H9 (cell line): ENCODE results near the gene MYO1F. TPM values are rescaled to one million over a fixed set of nuclear protein-coding genes. Genes with fewer than 3 reads are reported as not detected.
A peak's percentile ranks its signal among the peaks of the same experiment; 100 is the strongest.

ENCODE experiments used
- DNase-seq: peaks from one replicate; pipeline ENCODE4 v3.0.0-alpha.2; 2017
- H2AFZ ChIP-seq: one replicate; pipeline ENCODE4 v1.6.1; 2013; ENCODE audit warnings: mild to moderate bottlenecking, low read length, control low read depth, moderate library complexity
- H2AK5ac ChIP-seq: 2 replicates; pipeline ENCODE4 v1.6.1; 2013; ENCODE audit warnings: low read length, control low read depth, mixed read lengths; ENCODE audit not compliant: insufficient read length
- H2BK120ac ChIP-seq: one replicate; pipeline ENCODE4 v1.6.1; 2013; ENCODE audit warnings: low read depth, mild to moderate bottlenecking, low read length, control low read depth, inconsistent platforms; ENCODE audit not compliant: poor library complexity, severe bottlenecking
- H2BK12ac ChIP-seq: 2 replicates; pipeline ENCODE4 v1.6.1; 2013; ENCODE audit warnings: low read length, control low read depth, mixed read lengths, low read depth; ENCODE audit not compliant: insufficient read length
- H2BK15ac ChIP-seq: 2 replicates; pipeline ENCODE4 v1.6.1; 2013; ENCODE audit warnings: low read depth, low read length, control low read depth
- H2BK20ac ChIP-seq: one replicate; pipeline ENCODE4 v1.6.1; 2013; ENCODE audit warnings: low read depth, mild to moderate bottlenecking, low read length, control low read depth, inconsistent platforms; ENCODE audit not compliant: poor library complexity, severe bottlenecking
- H2BK5ac ChIP-seq: 2 replicates; pipeline ENCODE4 v1.6.1; 2013; ENCODE audit warnings: low read length, control low read depth, mixed read lengths; ENCODE audit not compliant: insufficient read length
- H3K14ac ChIP-seq: 2 replicates; pipeline ENCODE4 v1.6.1; 2013; ENCODE audit warnings: low read length, control low read depth; ENCODE audit not compliant: insufficient read depth
- H3K18ac ChIP-seq: 2 replicates; pipeline ENCODE4 v1.6.1; 2013; ENCODE audit warnings: low read depth, mild to moderate bottlenecking, mixed read lengths, low read length, control low read depth; ENCODE audit not compliant: insufficient read length
- H3K23ac ChIP-seq: 2 replicates; pipeline ENCODE4 v1.6.1; 2013; ENCODE audit warnings: low read length, control low read depth, mixed read lengths, low read depth; ENCODE audit not compliant: insufficient read length
- H3K23me2 ChIP-seq: 2 replicates; pipeline ENCODE4 v1.6.1; 2013; ENCODE audit warnings: low read depth, mild to moderate bottlenecking, mixed read lengths, low read length, control low read depth; ENCODE audit not compliant: insufficient read length, poor library complexity, severe bottlenecking
- H3K27ac ChIP-seq: 2 replicates; pipeline ENCODE4 v1.5.1; 2013; ENCODE audit warnings: low read length, control low read depth, mixed read lengths, low read depth; ENCODE audit not compliant: insufficient read length
- H3K27me3 ChIP-seq: 2 replicates; pipeline ENCODE4 v1.6.1; 2013; ENCODE audit warnings: low read length, control low read depth, inconsistent platforms; ENCODE audit not compliant: insufficient read depth
- H3K4ac ChIP-seq: 2 replicates; pipeline ENCODE4 v1.6.1; 2013; ENCODE audit warnings: low read depth, mild to moderate bottlenecking, control low read depth, inconsistent platforms, low read length, moderate library complexity
- H3K4me1 ChIP-seq: 2 replicates; pipeline ENCODE4 v1.6.1; 2013; ENCODE audit warnings: low read length, control low read depth, inconsistent platforms; ENCODE audit not compliant: insufficient read depth
- H3K4me2 ChIP-seq: 2 replicates; pipeline ENCODE4 v1.6.1; 2013; ENCODE audit warnings: low read length, control low read depth, mixed read lengths; ENCODE audit not compliant: insufficient read length, insufficient read depth
- H3K56ac ChIP-seq: 2 replicates; pipeline ENCODE4 v1.6.1; 2013; ENCODE audit warnings: low read depth, mild to moderate bottlenecking, mixed read lengths, low read length, control low read depth; ENCODE audit not compliant: insufficient read length
- H3K79me1 ChIP-seq: 2 replicates; pipeline ENCODE4 v1.6.1; 2013; ENCODE audit warnings: low read depth, mild to moderate bottlenecking, moderate library complexity, low read length, control low read depth, inconsistent platforms; ENCODE audit not compliant: insufficient read depth, poor library complexity, severe bottlenecking
- H3K79me2 ChIP-seq: 2 replicates; pipeline ENCODE4 v1.6.1; 2013; ENCODE audit warnings: low read length, control low read depth, inconsistent platforms; ENCODE audit not compliant: insufficient read depth
- H3K9ac ChIP-seq: 2 replicates; pipeline ENCODE4 v1.6.1; 2013; ENCODE audit warnings: low read length, control low read depth, mixed read lengths; ENCODE audit not compliant: insufficient read length; ENCODE audit errors: extremely low read depth
- H3K9me3 ChIP-seq: one replicate; pipeline ENCODE4 v1.6.1; 2013; ENCODE audit warnings: low read depth, low read length, inconsistent platforms; ENCODE audit not compliant: control insufficient read depth
- H3T11ph ChIP-seq: one replicate; pipeline ENCODE4 v1.6.1; 2013; ENCODE audit warnings: mild to moderate bottlenecking, low read length, control low read depth, inconsistent platforms
- H4K20me1 ChIP-seq: one replicate; pipeline ENCODE4 v1.6.1; 2013; ENCODE audit not compliant: control insufficient read depth, insufficient read length, insufficient read depth
- H4K5ac ChIP-seq: 2 replicates; pipeline ENCODE4 v1.6.1; 2013; ENCODE audit warnings: low read depth, mild to moderate bottlenecking, mixed read lengths, low read length, control low read depth; ENCODE audit not compliant: insufficient read length
- H4K8ac ChIP-seq: replicated peaks from 2 replicates; pipeline ENCODE4 v1.6.1; 2013; ENCODE audit warnings: low read length, control low read depth, mixed read lengths, low read depth; ENCODE audit not compliant: insufficient read length
- H4K91ac ChIP-seq: 2 replicates; pipeline ENCODE4 v1.6.1; 2013; ENCODE audit warnings: low read depth, mild to moderate bottlenecking, moderate library complexity, mixed read lengths, low read length, control low read depth; ENCODE audit not compliant: insufficient read length
- H3K27ac Mint-ChIP-seq, 3 experiments: 2 replicates in 2 of 3; 3 replicates in 1 of 3; pipeline ENCODE4 v1.8.0; 2020 to 2021; ENCODE audit warnings: mixed read lengths in 3 of 3, mild to moderate bottlenecking in 1 of 3, moderate library complexity in 1 of 3
- H3K27me3 Mint-ChIP-seq: 2 replicates; pipeline ENCODE4 v1.8.0; 2021; ENCODE audit warnings: low read depth, mild to moderate bottlenecking, moderate library complexity, mixed read lengths
- H3K36me3 Mint-ChIP-seq, 3 experiments: 2 replicates in 2 of 3; 3 replicates in 1 of 3; pipeline ENCODE4 v1.8.0; 2020 to 2021; ENCODE audit warnings: low read depth in 3 of 3, mixed read lengths in 3 of 3; ENCODE audit not compliant: insufficient read depth in 1 of 3
- H3K4me1 Mint-ChIP-seq, 2 experiments: 2 replicates each; pipeline ENCODE4 v1.8.0; 2020; ENCODE audit warnings: mixed read lengths in 2 of 2
- H3K4me3 Mint-ChIP-seq, 2 experiments: 2 replicates in 1 of 2; 3 replicates in 1 of 2; pipeline ENCODE4 v1.8.0; 2020 to 2021; ENCODE audit warnings: mild to moderate bottlenecking in 2 of 2, mixed read lengths in 2 of 2, moderate library complexity in 1 of 2
- H3K9me3 Mint-ChIP-seq, 2 experiments: 2 replicates in 1 of 2; 3 replicates in 1 of 2; pipeline ENCODE4 v1.8.0; 2020; ENCODE audit warnings: mild to moderate bottlenecking in 2 of 2, mixed read lengths in 2 of 2, moderate library complexity in 1 of 2
- WGBS: extraction: QIAGEN DNeasy Blood & Tissue Kit; methylation state at CpG from one replicate; pipeline ENCODE4 v1.1.7; 2013; ENCODE audit warnings: missing lambda C conversion rate, low lambda C conversion rate, mixed read lengths; ENCODE audit not compliant: insufficient read length; ENCODE audit errors: extremely low coverage; 5-methylcytosine and 5-hydroxymethylcytosine counted together
- total RNA-seq: library from RNA; stranded (reverse); gene quantifications from 2 replicates; pipeline ENCODE4 v1.2.1, GENCODE V29; 2021
- TF ChIP-seq, protein P1 (sequence below): fragments of 200-600 bp; sonication (generic); conservative IDR thresholded peaks from 3 replicates; pipeline ENCODE4 v1.8.0; 2021; ENCODE audit warnings: antibody characterized with exemption, mild to moderate bottlenecking

The MYO1F gene
- total RNA-seq, 1 experiment from 2014 or later: 1.0 TPM

DNA sequence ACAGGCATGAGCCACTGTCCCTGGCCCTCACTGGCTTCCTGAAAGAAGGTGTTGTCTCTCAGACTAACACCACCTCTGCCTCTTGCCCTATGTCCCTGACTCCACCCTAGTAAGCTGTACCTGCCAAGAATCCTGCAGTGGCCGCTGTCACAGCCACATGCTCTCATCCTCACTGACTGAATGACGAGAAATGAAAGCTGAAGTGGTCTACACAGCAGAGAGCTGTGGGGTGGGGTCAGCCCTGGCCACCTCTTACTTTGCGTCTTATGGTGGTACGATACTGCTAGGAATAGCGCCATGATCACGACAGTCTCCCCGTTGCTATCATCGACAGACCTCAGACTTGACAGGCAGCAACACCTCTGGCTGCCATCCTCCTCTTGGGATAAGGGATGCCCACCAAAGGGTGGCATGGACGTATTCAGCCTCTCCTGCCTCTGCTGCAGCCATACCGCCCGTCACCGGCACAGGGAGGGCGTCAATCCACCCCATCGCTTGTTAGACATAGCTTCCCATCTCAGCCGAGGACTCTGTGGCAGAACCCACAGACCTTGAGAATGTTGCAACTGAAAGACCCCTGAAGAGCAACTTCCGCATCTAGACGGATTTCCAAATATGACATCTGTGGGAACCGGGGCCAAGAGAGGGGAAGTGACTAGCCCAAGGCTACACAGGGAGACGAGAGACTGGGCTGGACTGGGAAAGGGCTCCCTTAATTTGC, 809 bp downstream of the MYO1F start:
- no CpG with 5 or more reads among the region's 19 CpGs for WGBS

More for the DNA sequence above, 809 bp downstream of the MYO1F start:
- H3K9me3 ChIP-seq: no peaks in the 10 kb centered on the region
- no peak for DNase-seq
- no peak overlapping the region for H2BK12ac ChIP-seq
- Mint-ChIP-seq H3K4me3 (peak overlapping the region in 1 of 2 experiments; percentile 28; a peak in 1 of 5 replicates), H3K9me3 (no peaks in the 10 kb centered on the region; a peak in 1 of 5 replicates), H3K36me3 (no peaks in the 10 kb centered on the region), H3K27ac (peak overlapping the region in 1 of 3 experiments; percentile 72; a peak in 2 of 7 replicates), H3K27me3 (peaks cover 19% of the 10 kb centered on the region), H3K4me1 (peaks cover 17 to 26% of the 10 kb centered on the region in 2 experiments)
- no peak overlapping the region for H3K18ac ChIP-seq
- H3K56ac ChIP-seq: no peak overlapping the region
- H4K5ac ChIP-seq: no peak overlapping the region
- H3K4me2 ChIP-seq: no peak overlapping the region
- no peak overlapping the region for H3K14ac ChIP-seq
- no peak overlapping the region for H3K9ac ChIP-seq
- no peak overlapping the region for H2BK20ac ChIP-seq
- no peaks in the 10 kb centered on the region; the same call in 1 of the 2 replicates for H3K4me1 ChIP-seq
- no peak overlapping the region for H3K27ac ChIP-seq
- H3K27me3 ChIP-seq: no peaks in the 10 kb centered on the region
- H3K79me1 ChIP-seq: no peaks in the 10 kb centered on the region
- no peaks in the 10 kb centered on the region for H3K79me2 ChIP-seq
- no peak overlapping the region for H2BK15ac ChIP-seq
- no peak overlapping the region for H2BK5ac ChIP-seq
- no peak overlapping the region for H2AK5ac ChIP-seq
- H3K4ac ChIP-seq: no peak overlapping the region
- H3K23me2 ChIP-seq: no peaks in the 10 kb centered on the region
- no peaks in the 10 kb centered on the region for H4K20me1 ChIP-seq
- no peak overlapping the region for H4K91ac ChIP-seq
- H4K8ac ChIP-seq: no peak overlapping the region
- TF ChIP-seq, protein P1, sequence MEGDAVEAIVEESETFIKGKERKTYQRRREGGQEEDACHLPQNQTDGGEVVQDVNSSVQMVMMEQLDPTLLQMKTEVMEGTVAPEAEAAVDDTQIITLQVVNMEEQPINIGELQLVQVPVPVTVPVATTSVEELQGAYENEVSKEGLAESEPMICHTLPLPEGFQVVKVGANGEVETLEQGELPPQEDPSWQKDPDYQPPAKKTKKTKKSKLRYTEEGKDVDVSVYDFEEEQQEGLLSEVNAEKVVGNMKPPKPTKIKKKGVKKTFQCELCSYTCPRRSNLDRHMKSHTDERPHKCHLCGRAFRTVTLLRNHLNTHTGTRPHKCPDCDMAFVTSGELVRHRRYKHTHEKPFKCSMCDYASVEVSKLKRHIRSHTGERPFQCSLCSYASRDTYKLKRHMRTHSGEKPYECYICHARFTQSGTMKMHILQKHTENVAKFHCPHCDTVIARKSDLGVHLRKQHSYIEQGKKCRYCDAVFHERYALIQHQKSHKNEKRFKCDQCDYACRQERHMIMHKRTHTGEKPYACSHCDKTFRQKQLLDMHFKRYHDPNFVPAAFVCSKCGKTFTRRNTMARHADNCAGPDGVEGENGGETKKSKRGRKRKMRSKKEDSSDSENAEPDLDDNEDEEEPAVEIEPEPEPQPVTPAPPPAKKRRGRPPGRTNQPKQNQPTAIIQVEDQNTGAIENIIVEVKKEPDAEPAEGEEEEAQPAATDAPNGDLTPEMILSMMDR: no peak
- no peak overlapping the region for H3T11ph ChIP-seq
- H2AFZ ChIP-seq: no peak overlapping the region
- H3K23ac ChIP-seq: no peak overlapping the region
- no peak overlapping the region for H2BK120ac ChIP-seq
